ENCODE data around the gene ALG14. TPM values are rescaled to one million over a fixed set of nuclear protein-coding genes. Genes with fewer than 3 reads are reported as not detected.
"Not testable (repeated sequence)": the region's sequence is repeated elsewhere in the genome, so short reads cannot be mapped to it uniquely, and the experiment has no call there.

ALG14 gene
- total RNA-seq, 2 donors from 2014 or later = 11.4 to 19.4 TPM

GRCh38 chr1:95023399-95024043, 49.2 kb downstream of the ALG14 start:
- H3K27me3 ChIP-seq = no peaks in the 10 kb centered on the region
- H3K4me1 ChIP-seq = peaks cover 5% of the 10 kb centered on the region
- H3K27ac ChIP-seq = peak overlapping the region; percentile 37
- TF ChIP-seq CTCF (IDR thresholded peaks at IDR 0.05) = no peak
- no peaks in the 10 kb centered on the region for H3K36me3 ChIP-seq
- no peak overlapping the region for H3K9ac ChIP-seq (ENCODE audit: low read depth in 2 of 2, low read length in 2 of 2)
- no peaks in the 10 kb centered on the region for H3K9me3 ChIP-seq
- intact Hi-C loops (cut with DNase I) = no loop called here
- H3K4me3 ChIP-seq = no peak overlapping the region
- no peak for DNase-seq

- H3K27me3 ChIP-seq = no peaks in the 10 kb centered on the region
- peaks cover 5% of the 10 kb centered on the region for H3K4me1 ChIP-seq
- no peak overlapping the region for H3K9ac ChIP-seq (ENCODE audit: low read depth in 2 of 2, low read length in 2 of 2)
- DNase-seq = no peak
- no peaks in the 10 kb centered on the region for H3K9me3 ChIP-seq
- no peak for TF ChIP-seq CTCF (IDR thresholded peaks at IDR 0.05)
- H3K27ac ChIP-seq = no peak overlapping the region
- intact Hi-C loops (cut with DNase I) = no loop called here
- no peaks in the 10 kb centered on the region for H3K36me3 ChIP-seq
- H3K4me3 ChIP-seq = no peak overlapping the region
Measured at GRCh38 chr1:95022644-95022926, 50.2 kb downstream of the ALG14 start.

GRCh38 chr1:95021805-95022643, 50.7 kb downstream of the ALG14 start:
- TF ChIP-seq CTCF (IDR thresholded peaks at IDR 0.05) = no peak
- peak overlapping the region; percentile 46 for H3K27ac ChIP-seq
- peaks cover 5% of the 10 kb centered on the region for H3K4me1 ChIP-seq
- no peaks in the 10 kb centered on the region for H3K27me3 ChIP-seq
- no peaks in the 10 kb centered on the region for H3K9me3 ChIP-seq
- H3K36me3 ChIP-seq = no peaks in the 10 kb centered on the region
- H3K4me3 ChIP-seq = no peak overlapping the region
- DNase-seq = no peak
- H3K9ac ChIP-seq (ENCODE audit: low read depth in 2 of 2, low read length in 2 of 2) = no peak overlapping the region
- intact Hi-C loops (cut with DNase I) = no loop called here

- DNase-seq = no peak
- Histone ChIP-seq H3K27ac (peak overlapping the region; percentile 46), H3K4me3 (no peak overlapping the region), H3K36me3 (no peaks in the 10 kb centered on the region), H3K9ac (ENCODE audit: low read depth in 2 of 2, low read length in 2 of 2) (no peak overlapping the region), H3K27me3 (no peaks in the 10 kb centered on the region), H3K9me3 (no peaks in the 10 kb centered on the region), H3K4me1 (peaks cover 5% of the 10 kb centered on the region)
- intact Hi-C loops (cut with DNase I) = no loop called here
- no peak for TF ChIP-seq CTCF (IDR thresholded peaks at IDR 0.05)
Measured at GRCh38 chr1:95021119-95021518, 51.6 kb downstream of the ALG14 start.

- H3K9ac ChIP-seq (ENCODE audit: low read depth in 2 of 2, low read length in 2 of 2); H3K27me3 ChIP-seq; H3K36me3 ChIP-seq; H3K27ac ChIP-seq; H3K9me3 ChIP-seq; DNase-seq; H3K4me1 ChIP-seq; H3K4me3 ChIP-seq; intact Hi-C loops (cut with DNase I): not testable (repeated sequence)
Measured at GRCh38 chr1:95019466-95019865, 53.3 kb downstream of the ALG14 start.

Data from colonic mucosa (tissue), 4 donors.